ENCODE data around the gene MRPS26. TPM values are rescaled to one million over a fixed set of nuclear protein-coding genes. Genes with fewer than 3 reads are reported as not detected.

Gene MRPS26
- total RNA-seq (10 to 100 TPM; 29.8 to 47.1 TPM), polyA plus RNA-seq (10 to 100 TPM; 67.5 to 67.8 TPM)
- long read RNA-seq, donor 1, transcript MRPS26-201 (4 exons, 1,127 nt), result major isoform, 54 of 60 reads
- long read RNA-seq, donor 1, partial matches to known transcripts, result 6 of 60 reads
- long read RNA-seq, donor 1, other reads (novel, unspliced or antisense), result 0 of 60 reads
- long read RNA-seq, donor 2, transcript MRPS26-201 (4 exons, 1,127 nt), result major isoform, 23 of 29 reads
- long read RNA-seq, donor 2, partial matches to known transcripts, result 6 of 29 reads
- long read RNA-seq, donor 2, other reads (novel, unspliced or antisense), result 0 of 29 reads
- long read RNA-seq, donor 3, transcript MRPS26-201 (4 exons, 1,127 nt), result major isoform, 25 of 25 reads
- long read RNA-seq, donor 3, partial matches to known transcripts, result 0 of 25 reads
- long read RNA-seq, donor 3, other reads (novel, unspliced or antisense), result 0 of 25 reads
- long read RNA-seq, donor 4, transcript MRPS26-201 (4 exons, 1,127 nt), result major isoform, 15 of 20 reads
- long read RNA-seq, donor 4, partial matches to known transcripts, result 5 of 20 reads
- long read RNA-seq, donor 4, other reads (novel, unspliced or antisense), result 0 of 20 reads
- long read RNA-seq, donor 5, transcript MRPS26-201 (4 exons, 1,127 nt), result major isoform, 55 of 61 reads
- long read RNA-seq, donor 5, partial matches to known transcripts, result 6 of 61 reads
- long read RNA-seq, donor 5, other reads (novel, unspliced or antisense), result 0 of 61 reads

DNA sequence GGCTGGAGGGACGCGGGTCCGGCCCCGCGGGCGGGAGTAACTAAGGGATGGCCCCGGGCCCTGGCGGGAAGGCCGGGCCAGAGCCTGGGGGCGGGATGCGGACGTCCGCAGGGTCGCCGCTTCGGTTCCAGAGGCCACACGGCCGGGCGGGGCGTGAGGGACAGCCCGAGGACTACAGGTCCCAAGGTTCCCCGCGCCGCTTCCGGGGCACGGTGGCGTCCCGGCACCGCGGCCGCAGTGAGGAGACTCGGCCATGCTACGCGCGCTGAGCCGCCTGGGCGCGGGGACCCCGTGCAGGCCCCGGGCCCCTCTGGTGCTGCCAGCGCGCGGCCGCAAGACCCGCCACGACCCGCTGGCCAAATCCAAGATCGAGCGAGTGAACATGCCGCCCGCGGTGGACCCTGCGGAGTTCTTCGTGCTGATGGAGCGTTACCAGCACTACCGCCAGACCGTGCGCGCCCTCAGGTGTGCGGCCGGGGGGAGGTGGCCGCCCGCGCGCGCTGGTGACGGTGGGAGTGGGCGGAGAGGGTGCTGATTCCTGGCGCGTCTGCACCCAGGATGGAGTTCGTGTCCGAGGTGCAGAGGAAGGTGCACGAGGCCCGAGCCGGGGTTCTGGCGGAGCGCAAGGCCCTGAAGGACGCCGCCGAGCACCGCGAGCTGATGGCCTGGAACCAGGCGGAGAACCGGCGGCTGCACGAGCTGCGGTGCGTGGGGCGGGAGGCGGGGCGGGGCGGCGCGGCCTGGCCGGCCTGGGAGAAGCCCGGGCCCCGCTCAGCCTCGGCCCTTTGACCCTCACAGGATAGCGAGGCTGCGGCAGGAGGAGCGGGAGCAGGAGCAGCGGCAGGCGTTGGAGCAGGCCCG is at the start of gene MRPS26:
TSS of gene MRPS26 (plus strand) at position 237 of the 861 bp plus-strand sequence. CDS start at position 254, 17 bp downstream.
- TF ChIP-seq, protein P1, sequence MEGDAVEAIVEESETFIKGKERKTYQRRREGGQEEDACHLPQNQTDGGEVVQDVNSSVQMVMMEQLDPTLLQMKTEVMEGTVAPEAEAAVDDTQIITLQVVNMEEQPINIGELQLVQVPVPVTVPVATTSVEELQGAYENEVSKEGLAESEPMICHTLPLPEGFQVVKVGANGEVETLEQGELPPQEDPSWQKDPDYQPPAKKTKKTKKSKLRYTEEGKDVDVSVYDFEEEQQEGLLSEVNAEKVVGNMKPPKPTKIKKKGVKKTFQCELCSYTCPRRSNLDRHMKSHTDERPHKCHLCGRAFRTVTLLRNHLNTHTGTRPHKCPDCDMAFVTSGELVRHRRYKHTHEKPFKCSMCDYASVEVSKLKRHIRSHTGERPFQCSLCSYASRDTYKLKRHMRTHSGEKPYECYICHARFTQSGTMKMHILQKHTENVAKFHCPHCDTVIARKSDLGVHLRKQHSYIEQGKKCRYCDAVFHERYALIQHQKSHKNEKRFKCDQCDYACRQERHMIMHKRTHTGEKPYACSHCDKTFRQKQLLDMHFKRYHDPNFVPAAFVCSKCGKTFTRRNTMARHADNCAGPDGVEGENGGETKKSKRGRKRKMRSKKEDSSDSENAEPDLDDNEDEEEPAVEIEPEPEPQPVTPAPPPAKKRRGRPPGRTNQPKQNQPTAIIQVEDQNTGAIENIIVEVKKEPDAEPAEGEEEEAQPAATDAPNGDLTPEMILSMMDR (IDR thresholded peaks at IDR 0.05; ENCODE audit: control extremely low read depth, extremely low read depth), result no peak
- Histone ChIP-seq H3K9me3 (ENCODE audit: control insufficient read depth in 4 of 4, insufficient read depth in 3 of 4, low read length in 3 of 4) (no peaks in the 10 kb centered on the region), H3K4me3 (peak within 1 kb of the TSS; percentile 64), H3K9ac (ENCODE audit: insufficient read depth in 1 of 2, low read length in 2 of 2) (peak within 1 kb of the TSS; percentile 31 to 51), H3K27me3 (ENCODE audit: control insufficient read depth in 3 of 3, insufficient read depth in 3 of 3, low read length in 2 of 3) (no peaks in the 10 kb centered on the region), H3K4me1 (ENCODE audit: control insufficient read depth in 5 of 5, insufficient read depth in 5 of 5, low read length in 5 of 5) (peaks cover 0 to 30% (median 13%) of the 10 kb centered on the region in 5 donors), H3K36me3 (ENCODE audit: control insufficient read depth in 4 of 4, insufficient read depth in 4 of 4, low read length in 4 of 4) (peaks cover 10 to 24% (median 20%) of the 10 kb centered on the region in 4 donors), H3K27ac (ENCODE audit: low read depth in 1 of 2, low read length in 1 of 2) (peak within 1 kb of the TSS; percentile 95 to 98)
- peak; percentile 94 for ATAC-seq (ENCODE audit: insufficient read depth, low FRiP score)
- WGBS, 2 donors, result 0% methylated on average over 95 to 104 of the region's 104 CpGs
- DNase-seq, result peak; percentile 92 to 95 (median 92)

DNA sequence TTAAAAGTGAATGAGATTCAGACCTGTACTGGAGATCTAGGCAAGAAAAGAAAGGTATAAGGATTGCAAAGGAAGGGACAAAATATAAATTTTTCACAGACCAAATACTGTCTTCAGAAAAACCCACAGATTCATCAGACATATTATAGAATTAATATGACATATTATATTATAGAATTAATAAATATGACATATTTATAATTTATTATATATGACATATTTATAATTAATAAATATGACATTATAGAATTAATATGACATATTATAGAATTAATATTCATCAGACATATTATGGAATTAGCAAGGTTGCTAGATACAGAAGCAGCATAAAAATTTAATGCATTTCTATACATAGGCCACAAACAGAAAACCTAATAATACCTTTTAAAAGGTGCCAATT is 47.1 kb upstream of the MRPS26 start:
- no peak overlapping the region for H3K27ac ChIP-seq (ENCODE audit: low read depth in 1 of 2, low read length in 1 of 2)
- no peaks in the 10 kb centered on the region for H3K4me1 ChIP-seq (ENCODE audit: control insufficient read depth in 5 of 5, insufficient read depth in 5 of 5, low read length in 5 of 5)
- H3K27me3 ChIP-seq (ENCODE audit: control insufficient read depth in 3 of 3, insufficient read depth in 3 of 3, low read length in 2 of 3), result no peaks in the 10 kb centered on the region
- TF ChIP-seq, protein P1 (IDR thresholded peaks at IDR 0.05; ENCODE audit: control extremely low read depth, extremely low read depth), result no peak
- no peaks in the 10 kb centered on the region for H3K9me3 ChIP-seq (ENCODE audit: control insufficient read depth in 4 of 4, insufficient read depth in 3 of 4, low read length in 3 of 4)
- no peak overlapping the region for H3K9ac ChIP-seq (ENCODE audit: insufficient read depth in 1 of 2, low read length in 2 of 2)
- no peak overlapping the region for H3K4me3 ChIP-seq
- H3K36me3 ChIP-seq (ENCODE audit: control insufficient read depth in 4 of 4, insufficient read depth in 4 of 4, low read length in 4 of 4), result peaks cover 8 to 16% (median 14%) of the 10 kb centered on the region in 4 donors
- DNase-seq (no peak), ATAC-seq (ENCODE audit: insufficient read depth, low FRiP score) (no peak)

DNA sequence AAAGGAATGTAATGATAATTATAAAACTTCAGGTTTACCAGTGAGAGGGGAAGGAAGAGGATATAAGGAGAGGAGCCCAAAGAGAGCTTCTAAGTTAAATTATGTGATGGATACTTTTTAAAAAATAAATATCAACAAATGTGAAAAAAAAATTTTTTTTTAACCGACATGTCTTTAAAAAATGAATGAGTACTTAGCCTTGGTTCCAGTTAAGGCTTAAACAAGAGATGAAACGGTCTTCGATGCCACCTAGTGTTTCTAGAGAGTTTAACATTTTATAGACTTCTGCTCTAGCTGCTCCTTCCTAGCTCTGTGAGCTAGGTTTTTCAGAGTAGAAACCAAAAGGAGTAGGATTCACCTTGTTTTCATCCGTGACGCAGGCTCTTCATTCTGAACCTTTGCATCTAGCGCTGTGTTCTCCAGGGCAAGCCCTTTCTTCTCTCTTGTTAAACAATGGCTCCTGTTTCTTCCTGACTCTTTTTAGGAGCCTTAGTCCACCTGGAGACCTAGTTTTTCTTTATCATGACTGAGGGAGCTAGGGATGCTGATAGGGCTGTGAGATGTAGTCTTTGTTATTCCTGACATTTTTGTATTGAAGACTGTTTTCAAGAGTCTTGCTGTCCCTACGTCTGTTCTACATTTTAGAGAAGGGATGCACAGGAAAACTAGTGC is 44.9 kb upstream of the MRPS26 start:
- Histone ChIP-seq H3K4me1 (ENCODE audit: control insufficient read depth in 5 of 5, insufficient read depth in 5 of 5, low read length in 5 of 5) (no peaks in the 10 kb centered on the region), H3K27me3 (ENCODE audit: control insufficient read depth in 3 of 3, insufficient read depth in 3 of 3, low read length in 2 of 3) (no peaks in the 10 kb centered on the region), H3K27ac (ENCODE audit: low read depth in 1 of 2, low read length in 1 of 2) (no peak overlapping the region), H3K9me3 (ENCODE audit: control insufficient read depth in 4 of 4, insufficient read depth in 3 of 4, low read length in 3 of 4) (no peaks in the 10 kb centered on the region), H3K36me3 (ENCODE audit: control insufficient read depth in 4 of 4, insufficient read depth in 4 of 4, low read length in 4 of 4) (peaks cover 11 to 21% (median 16%) of the 10 kb centered on the region in 4 donors), H3K4me3 (no peak overlapping the region), H3K9ac (ENCODE audit: insufficient read depth in 1 of 2, low read length in 2 of 2) (no peak overlapping the region)
- TF ChIP-seq, protein P1 (IDR thresholded peaks at IDR 0.05; ENCODE audit: control extremely low read depth, extremely low read depth), result peak; percentile 11
- WGBS, 2 donors, result 52 to 54% methylated on average over 7 of the region's 7 CpGs
- ATAC-seq (ENCODE audit: insufficient read depth, low FRiP score) (no peak), DNase-seq (peak in 2 of 3 donors; percentile 76 to 83)
